Activated T-cell treated with anti-CD3 and anti-CD28 coated beads, Interleukin-2, amount 50 U/mL, for 24 hours (primary cell): Measurements from ENCODE around the gene CELA2B.
A peak's percentile ranks its signal among the peaks of the same experiment; 100 is the strongest.
"Not testable (repeated sequence)": the region's sequence is repeated elsewhere in the genome, so short reads cannot be mapped to it uniquely, and the experiment has no call there.

ENCODE experiments used
- DNase-seq: peaks from one replicate; pipeline ENCODE4 v3.0.0-alpha.2; 2020
- H3K27ac Mint-ChIP-seq: 2 replicates; pipeline ENCODE4 v1.8.0; 2020; ENCODE audit warnings: mild to moderate bottlenecking, mixed read lengths
- H3K27me3 Mint-ChIP-seq: 2 replicates; pipeline ENCODE4 v1.8.0; 2020; ENCODE audit warnings: mixed read lengths
- H3K36me3 Mint-ChIP-seq: 2 replicates; pipeline ENCODE4 v1.8.0; 2020; ENCODE audit warnings: low read depth, mixed read lengths
- H3K4me1 Mint-ChIP-seq: 2 replicates; pipeline ENCODE4 v1.8.0; 2020; ENCODE audit warnings: low read depth, mixed read lengths
- H3K4me3 Mint-ChIP-seq: 2 replicates; pipeline ENCODE4 v1.8.0; 2020; ENCODE audit warnings: mild to moderate bottlenecking, moderate library complexity, mixed read lengths
- H3K9me3 Mint-ChIP-seq: 2 replicates; pipeline ENCODE4 v1.8.0; 2020; ENCODE audit warnings: mixed read lengths

Gene CELA2B

DNA sequence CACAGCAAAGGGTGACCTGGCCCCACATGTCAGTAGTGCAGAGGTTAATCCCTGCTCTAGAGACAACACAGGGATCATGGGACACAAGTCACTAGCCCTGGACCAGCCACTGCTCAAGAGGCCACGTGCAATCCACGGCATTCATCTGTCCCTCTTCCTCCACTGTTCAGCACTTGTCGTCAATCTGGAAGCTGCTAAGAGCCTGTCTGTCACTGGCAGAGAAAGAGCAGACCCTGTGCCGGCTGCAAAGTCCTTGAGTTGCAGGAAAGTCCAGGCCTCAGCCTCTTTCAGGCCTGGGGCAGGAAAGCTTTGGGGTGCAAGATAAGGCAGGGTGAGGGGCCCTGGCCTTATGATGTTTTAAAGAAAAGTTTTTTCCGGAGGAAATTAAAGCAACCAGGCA is 16.7 kb downstream of the CELA2B start:
- Mint-ChIP-seq H3K27me3 (no peaks in the 10 kb centered on the region), H3K36me3 (peaks cover 37% of the 10 kb centered on the region), H3K4me1 (peaks cover 2% of the 10 kb centered on the region), H3K9me3 (no peaks in the 10 kb centered on the region), H3K27ac (no peak overlapping the region), H3K4me3 (no peak overlapping the region)
- DNase-seq: no peak

DNA sequence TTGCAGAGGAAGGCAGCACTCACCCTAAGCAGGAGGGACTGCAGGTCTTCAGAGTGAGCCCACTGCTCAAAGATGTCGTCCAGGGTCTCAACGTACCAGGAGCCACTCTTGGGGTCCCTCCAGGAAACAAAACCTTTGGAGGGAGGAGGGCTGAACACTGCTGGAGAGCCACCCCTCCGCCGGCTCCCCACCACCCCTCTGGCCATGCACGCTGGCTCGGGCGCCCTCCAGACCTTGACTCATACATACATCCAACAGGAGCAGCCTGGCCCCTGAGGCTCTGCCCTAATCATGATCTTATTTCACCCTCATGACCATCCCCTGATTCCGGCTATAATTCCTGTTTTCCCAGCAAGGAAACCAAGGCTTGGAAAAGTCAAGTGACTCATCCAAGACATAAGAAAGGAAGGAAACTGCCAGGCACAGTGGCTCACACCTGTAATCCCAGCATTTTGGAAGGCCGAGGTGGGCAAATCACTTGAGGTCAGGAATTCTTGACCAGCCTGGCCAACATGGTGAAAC is 18.0 kb downstream of the CELA2B start:
- Mint-ChIP-seq H3K4me3 (no peak overlapping the region), H3K9me3 (no peaks in the 10 kb centered on the region), H3K27me3 (no peaks in the 10 kb centered on the region), H3K4me1 (peaks cover 2% of the 10 kb centered on the region), H3K36me3 (peaks cover 40% of the 10 kb centered on the region), H3K27ac (no peak overlapping the region)
- no peak for DNase-seq

DNA sequence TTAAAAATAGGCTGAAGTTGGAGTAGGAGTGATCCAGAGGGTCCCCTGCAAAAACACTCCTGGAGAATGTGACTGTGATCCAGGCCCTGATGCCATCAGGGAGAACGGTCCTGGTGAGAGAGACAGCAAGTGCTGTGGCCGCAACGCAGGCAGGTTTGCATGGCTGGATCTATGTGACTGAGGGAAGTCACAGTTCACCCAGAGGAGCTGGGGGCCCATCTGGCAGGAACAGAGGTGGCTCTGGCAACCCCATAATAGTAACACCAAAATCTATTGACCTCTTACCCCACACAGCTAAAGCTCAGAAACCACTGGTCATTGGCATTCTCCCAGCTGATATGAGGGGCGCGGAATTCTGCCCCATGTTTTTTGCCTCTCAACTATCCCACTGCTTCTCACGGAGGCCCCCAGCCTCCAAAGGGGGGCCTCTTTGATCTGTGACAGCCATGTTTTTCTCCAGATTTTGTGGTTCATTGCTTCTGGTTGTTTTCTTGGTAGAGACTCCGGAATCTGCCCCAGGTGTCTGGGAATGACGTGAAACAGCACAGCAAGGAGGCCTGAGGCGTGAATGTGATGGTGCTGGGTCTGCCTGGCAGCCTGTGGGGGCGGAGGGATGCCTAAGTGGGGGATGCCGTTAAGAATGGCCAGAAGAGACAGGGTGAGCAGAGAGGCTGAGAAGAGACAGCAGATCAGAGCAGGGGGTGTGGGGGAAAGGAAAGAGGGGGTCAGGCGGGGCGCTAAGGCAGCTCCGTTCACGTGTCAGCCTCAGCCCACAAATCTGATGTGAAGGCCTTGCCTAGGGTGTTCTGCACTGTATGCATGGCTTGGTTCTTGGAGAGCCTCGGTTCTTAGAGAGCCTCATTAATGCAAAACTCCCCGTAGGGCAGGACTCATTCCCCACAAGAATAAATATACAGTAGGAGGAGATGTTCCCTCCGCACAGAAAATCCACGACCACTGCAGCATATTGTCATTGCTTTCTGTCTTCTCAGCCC is 24.6 kb downstream of the CELA2B start:
- Mint-ChIP-seq H3K9me3 (no peaks in the 10 kb centered on the region), H3K4me3 (no peak overlapping the region)

DNA sequence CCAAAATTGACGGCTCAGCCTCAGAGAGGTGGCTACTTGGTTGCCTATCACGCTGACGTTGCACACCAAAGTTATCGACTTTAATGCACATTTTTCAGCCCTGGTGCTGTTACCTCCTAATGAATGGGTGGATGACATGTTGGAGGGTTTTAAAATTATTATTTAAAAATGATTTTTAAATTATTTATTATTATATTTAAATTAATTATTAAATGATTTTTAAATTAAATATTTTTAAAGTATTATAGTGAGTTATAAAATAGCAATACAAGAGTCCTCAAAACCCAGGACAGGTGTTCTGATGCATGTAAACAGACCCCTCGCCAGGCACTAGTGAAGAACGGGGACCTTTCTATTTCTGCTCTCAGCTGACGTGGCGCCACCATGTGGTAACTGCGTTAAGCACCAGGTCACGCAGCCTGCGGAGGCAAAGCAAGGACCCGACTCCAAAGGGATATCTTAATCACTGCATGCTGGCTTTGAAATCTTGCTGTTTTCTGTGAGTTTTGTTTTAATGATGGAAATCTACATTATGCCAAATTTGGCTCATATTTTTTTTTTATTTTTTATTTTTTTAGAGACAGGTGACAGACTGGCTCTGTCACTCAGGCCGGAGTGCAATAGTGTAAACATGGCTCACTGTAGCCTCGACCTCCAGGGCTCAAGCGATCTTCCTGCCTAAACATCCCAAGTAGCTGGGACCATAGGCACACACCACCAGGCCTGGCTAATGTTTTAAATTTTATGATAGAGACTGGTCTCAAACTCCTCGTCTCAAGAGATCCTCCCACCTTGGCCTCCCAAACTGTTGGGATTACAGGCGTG is 25.5 kb downstream of the CELA2B start:
- H3K9me3 Mint-ChIP-seq: no peaks in the 10 kb centered on the region
- peaks cover 28% of the 10 kb centered on the region for H3K36me3 Mint-ChIP-seq
- H3K27me3 Mint-ChIP-seq: no peaks in the 10 kb centered on the region
- H3K4me3 Mint-ChIP-seq: no peak overlapping the region
- H3K4me1 Mint-ChIP-seq: no peaks in the 10 kb centered on the region
- H3K27ac Mint-ChIP-seq: no peak overlapping the region
- peak; percentile 59 for DNase-seq

More for the DNA sequence above, 24.6 kb downstream of the CELA2B start:
- no peak overlapping the region for H3K27ac Mint-ChIP-seq
- H3K36me3 Mint-ChIP-seq: peaks cover 30% of the 10 kb centered on the region
- H3K27me3 Mint-ChIP-seq: no peaks in the 10 kb centered on the region
- no peaks in the 10 kb centered on the region for H3K4me1 Mint-ChIP-seq
- no peak for DNase-seq

DNA sequence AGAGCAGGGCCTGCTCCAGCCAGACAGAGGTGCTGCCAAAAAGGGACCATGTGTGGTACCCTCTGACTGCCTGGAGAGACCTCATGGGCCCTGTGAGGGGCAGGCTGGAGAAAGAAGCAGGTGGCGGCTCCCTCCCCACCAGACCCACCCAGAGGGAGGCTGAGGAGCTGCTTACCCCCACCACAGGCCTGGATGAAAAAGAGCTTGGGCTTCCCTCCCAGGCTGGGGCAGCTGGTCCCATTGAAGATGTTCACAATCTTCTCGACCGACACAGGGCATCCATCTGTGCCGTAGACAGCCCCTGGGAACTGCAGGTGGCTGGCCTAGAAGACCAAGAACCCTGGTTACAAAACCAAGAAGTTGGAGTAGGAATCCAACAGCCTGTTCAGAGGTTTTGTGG is 28.5 kb downstream of the CELA2B start:
- Mint-ChIP-seq H3K27ac (no peak overlapping the region), H3K4me1 (no peaks in the 10 kb centered on the region), H3K9me3 (no peaks in the 10 kb centered on the region), H3K36me3 (peaks cover 28% of the 10 kb centered on the region), H3K4me3 (no peak overlapping the region), H3K27me3 (no peaks in the 10 kb centered on the region)
- DNase-seq: no peak

DNA sequence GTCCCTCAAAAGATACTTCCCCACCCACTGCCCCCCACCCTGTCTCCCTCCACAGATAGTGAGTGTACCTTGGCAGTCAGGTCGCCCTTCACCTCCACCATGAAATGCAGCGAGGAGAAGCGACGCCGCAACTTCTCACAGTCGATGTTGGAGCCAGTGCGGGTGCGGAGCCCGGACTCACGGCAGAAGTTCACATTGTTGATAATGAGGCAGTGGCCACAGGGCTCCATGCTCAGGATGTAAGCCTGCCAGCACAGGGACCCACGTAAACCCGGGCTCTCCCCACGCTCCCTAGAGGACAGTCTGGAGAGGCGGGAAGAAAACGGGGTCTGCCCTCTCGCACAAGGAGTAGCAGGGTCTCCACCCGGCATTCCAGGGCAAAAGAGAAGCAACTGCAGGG is 30.9 kb downstream of the CELA2B start:
- Mint-ChIP-seq H3K4me1 (no peaks in the 10 kb centered on the region), H3K9me3 (no peaks in the 10 kb centered on the region), H3K4me3 (no peak overlapping the region), H3K27me3 (no peaks in the 10 kb centered on the region), H3K36me3 (peaks cover 26% of the 10 kb centered on the region), H3K27ac (no peak overlapping the region)
- no peak for DNase-seq

DNA sequence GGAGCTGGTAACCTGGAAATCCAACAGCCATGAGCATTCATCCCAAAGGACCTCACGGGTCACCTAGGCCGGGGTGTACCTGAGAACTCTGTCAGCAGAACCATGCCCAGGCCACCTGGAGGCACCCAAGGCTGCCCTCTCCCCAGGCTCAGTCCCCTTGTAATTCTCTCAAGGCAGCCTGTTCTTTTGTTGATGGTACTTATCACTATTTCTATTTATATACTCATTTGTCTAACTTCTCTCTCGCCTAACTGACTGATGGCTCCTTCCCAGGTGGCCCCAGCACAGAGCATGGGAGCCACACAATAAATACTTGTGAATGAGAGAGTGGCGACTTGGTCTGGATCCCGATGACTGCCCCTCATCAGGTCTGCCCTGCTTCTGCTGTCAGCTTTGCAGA is 31.4 kb downstream of the CELA2B start:
- Mint-ChIP-seq H3K36me3 (peaks cover 28% of the 10 kb centered on the region), H3K9me3 (no peaks in the 10 kb centered on the region)

DNA sequence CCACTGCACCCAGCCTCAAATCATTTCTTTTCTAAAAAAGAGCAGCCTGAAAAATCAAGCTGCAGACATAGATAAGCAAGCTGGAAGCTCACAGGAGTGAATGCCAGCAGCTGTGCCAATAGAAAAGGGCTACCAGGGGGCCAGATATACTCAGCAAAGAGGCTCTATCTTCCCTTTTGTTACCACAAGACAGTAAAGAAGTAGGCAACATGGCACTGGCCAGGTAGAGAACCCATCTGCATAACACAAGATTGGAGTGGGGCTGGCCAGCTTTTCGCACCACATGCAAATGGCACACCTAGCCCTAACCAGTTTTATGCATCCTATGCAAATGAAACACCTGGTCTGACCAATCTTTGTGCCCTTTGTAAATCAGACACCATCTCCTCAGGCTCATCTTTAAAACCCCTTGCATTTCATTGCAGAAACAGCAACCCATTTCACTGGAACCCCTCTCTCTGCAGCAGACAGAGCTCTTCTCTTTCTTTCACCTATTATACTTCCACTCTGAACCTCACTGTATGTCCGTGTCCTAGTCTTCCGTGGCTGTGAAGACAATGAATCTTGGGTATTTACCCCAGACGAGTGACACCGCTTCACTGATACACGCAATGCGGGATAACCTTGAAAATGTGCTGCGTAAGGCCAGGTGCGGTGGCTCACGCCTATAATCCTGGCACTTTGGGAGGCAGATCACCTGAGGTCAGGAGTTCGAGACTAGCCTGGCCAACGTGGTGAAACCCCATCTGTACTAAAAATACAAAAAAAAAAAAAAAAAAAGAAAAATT is 33.0 kb downstream of the CELA2B start:
- no peak overlapping the region for H3K4me3 Mint-ChIP-seq
- H3K36me3 Mint-ChIP-seq: peaks cover 32% of the 10 kb centered on the region
- H3K27me3 Mint-ChIP-seq: no peaks in the 10 kb centered on the region
- H3K4me1 Mint-ChIP-seq: no peaks in the 10 kb centered on the region
- no peak for DNase-seq
- H3K27ac Mint-ChIP-seq: no peak overlapping the region
- no peaks in the 10 kb centered on the region for H3K9me3 Mint-ChIP-seq

More for the DNA sequence above, 31.4 kb downstream of the CELA2B start:
- no peaks in the 10 kb centered on the region for H3K4me1 Mint-ChIP-seq
- no peak overlapping the region for H3K4me3 Mint-ChIP-seq
- H3K27me3 Mint-ChIP-seq: no peaks in the 10 kb centered on the region
- DNase-seq: no peak
- no peak overlapping the region for H3K27ac Mint-ChIP-seq

DNA sequence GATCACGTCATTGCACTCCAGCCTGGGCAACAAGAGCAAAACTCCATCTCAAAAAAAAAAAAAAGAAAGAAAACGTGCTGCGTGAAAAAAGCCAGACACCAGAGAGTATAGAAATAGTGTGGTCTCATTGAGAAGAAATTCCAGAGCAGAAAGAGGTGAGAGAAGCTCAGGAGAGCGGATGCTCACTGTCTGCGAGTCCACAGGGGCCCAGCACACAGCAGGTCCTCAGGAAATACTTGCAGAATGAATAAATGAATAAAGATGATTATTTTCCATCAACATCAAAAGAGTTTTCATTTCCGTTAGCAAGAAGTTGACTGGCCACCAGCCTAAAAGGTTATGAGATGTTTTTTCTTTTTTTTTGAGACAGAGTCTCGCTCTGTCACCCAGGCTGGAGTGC is 33.7 kb downstream of the CELA2B start:
- Mint-ChIP-seq H3K4me3 (no peak overlapping the region), H3K36me3 (peaks cover 32% of the 10 kb centered on the region), H3K4me1 (peaks cover 4% of the 10 kb centered on the region), H3K27ac (no peak overlapping the region), H3K27me3 (no peaks in the 10 kb centered on the region), H3K9me3 (no peaks in the 10 kb centered on the region)
- DNase-seq: no peak

DNA sequence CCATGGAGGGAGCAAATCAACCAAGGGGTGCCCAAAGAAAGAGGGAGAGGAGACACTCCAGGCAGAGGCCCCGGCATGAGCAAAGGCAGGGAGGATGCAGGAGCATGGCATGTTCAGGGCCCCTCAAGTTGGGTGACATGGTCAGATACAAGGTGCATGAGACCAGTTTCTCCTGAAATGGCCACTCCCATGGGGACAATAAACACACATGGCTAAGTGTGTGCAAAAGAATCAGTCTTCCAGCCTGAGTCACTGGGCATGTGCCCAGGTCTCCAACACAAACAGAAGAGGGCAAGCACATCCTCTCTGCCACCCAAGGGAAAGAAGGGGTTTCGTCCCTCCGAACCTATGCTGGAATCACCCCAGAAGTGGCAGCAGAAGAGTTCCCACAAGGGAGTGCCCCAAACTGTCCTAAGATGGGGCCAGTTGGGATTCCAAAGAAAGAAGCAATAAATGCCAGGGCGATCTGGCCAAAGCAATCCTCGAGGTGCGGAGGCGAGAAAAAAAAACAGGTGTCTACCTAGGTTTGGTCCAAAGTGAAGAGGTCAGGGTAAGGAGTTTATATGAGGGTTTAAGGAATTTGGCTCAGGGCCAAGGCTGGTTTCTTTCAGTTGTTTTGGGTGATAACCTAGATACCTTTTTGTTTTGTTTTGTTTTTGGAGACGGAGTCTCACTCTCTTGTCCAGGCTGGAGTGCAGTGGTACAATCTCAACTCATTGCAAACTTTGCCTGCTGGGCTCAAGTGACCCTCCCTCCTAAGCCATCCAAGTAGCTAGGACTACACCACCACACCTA is 34.9 kb downstream of the CELA2B start:
- H3K9me3 Mint-ChIP-seq: no peaks in the 10 kb centered on the region
- H3K36me3 Mint-ChIP-seq: peaks cover 30% of the 10 kb centered on the region
- peaks cover 13% of the 10 kb centered on the region for H3K4me1 Mint-ChIP-seq
- H3K27ac Mint-ChIP-seq: no peak overlapping the region
- H3K4me3 Mint-ChIP-seq: no peak overlapping the region
- no peaks in the 10 kb centered on the region for H3K27me3 Mint-ChIP-seq
- no peak for DNase-seq

DNA sequence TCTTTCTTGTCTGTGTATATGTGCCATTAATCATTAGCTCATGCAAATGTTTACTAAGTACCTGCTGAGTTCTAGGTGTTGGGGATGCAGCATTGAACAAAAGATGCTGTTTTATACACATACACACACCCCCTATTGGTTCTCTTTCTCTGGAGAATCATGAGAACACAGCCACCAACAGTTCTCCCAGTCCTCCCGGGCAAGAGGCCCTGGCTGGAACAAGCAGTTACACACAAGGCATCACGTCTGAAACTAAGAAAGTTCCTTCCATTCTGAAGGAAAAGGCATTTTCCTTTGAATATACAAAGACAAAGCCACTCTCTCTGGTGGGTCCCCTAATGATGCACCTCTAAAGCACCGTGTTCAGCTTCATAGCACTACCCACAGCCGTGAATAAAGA is 37.3 kb downstream of the CELA2B start:
- H3K36me3 Mint-ChIP-seq: peaks cover 41% of the 10 kb centered on the region
- H3K27me3 Mint-ChIP-seq: no peaks in the 10 kb centered on the region
- peaks cover 13% of the 10 kb centered on the region for H3K4me1 Mint-ChIP-seq
- H3K27ac Mint-ChIP-seq: no peak overlapping the region
- H3K4me3 Mint-ChIP-seq: no peak overlapping the region
- no peaks in the 10 kb centered on the region for H3K9me3 Mint-ChIP-seq
- no peak for DNase-seq

DNA sequence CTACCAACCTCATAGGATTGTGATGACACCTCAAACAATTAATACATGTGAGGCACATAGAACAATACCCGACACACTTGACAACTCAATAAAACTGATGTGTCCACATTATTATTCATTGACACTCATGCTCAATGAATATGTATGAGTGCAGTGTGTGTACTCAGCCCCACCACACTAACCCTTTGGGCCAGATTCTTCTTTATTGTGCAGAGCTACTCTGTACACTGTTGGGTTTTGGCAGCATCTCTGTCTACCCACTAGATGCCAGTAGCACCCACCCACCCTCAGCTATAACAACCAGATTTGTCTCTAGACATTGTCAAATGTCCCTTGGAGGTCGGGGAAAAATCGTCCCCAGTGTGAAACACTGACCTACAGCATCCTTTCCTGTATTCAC is 38.0 kb downstream of the CELA2B start:
- Mint-ChIP-seq H3K4me1 (peaks cover 13% of the 10 kb centered on the region), H3K4me3 (no peak overlapping the region), H3K9me3 (no peaks in the 10 kb centered on the region), H3K27ac (peak overlapping the region; percentile 38), H3K36me3 (peaks cover 41% of the 10 kb centered on the region), H3K27me3 (no peaks in the 10 kb centered on the region)
- no peak for DNase-seq

DNA sequence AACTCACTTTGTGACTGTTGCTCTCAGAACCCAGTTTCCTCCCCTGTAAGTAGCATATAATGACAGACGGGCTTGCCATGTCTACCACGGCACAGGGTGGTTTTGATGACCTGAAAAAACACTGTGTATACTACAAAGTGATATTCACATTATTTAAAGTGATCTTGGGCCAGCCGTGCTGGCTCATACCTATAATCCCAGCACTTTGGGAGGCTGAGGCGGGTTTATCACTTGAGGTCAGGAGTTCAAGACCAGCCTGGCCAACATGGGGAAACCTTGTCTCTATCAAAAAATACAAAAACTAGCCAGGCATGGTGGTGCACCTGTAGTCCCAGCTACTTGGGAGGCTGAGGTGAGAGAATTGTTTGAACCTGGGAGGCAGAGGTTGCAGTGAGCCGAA is 38.7 kb downstream of the CELA2B start:
- not testable (repeated sequence) for DNase-seq, H3K4me3 Mint-ChIP-seq, H3K27me3 Mint-ChIP-seq, H3K27ac Mint-ChIP-seq, H3K9me3 Mint-ChIP-seq
- H3K36me3 Mint-ChIP-seq: peaks cover 41% of the 10 kb centered on the region
- H3K4me1 Mint-ChIP-seq: peaks cover 13% of the 10 kb centered on the region
